GM23338 (cell line): ENCODE data around the gene PDCD2L. TPM values are rescaled to one million over a fixed set of nuclear protein-coding genes. Genes with fewer than 3 reads are reported as not detected.

Source experiments
- ATAC-seq: fragments of 200-7000 bp; cut with Tn5 transposase; 3 replicates; pipeline ENCODE4 v1.9.1; 2020
- DNase-seq: peaks from one replicate; pipeline ENCODE4 v3.0.0-alpha.2; 2015; ENCODE audit warnings: low spot score
- H2AFZ ChIP-seq: fragments of 200-600 bp; sonication (generic); 2 replicates; pipeline ENCODE4 v1.8.0; 2016; ENCODE audit warnings: antibody characterized with exemption, mild to moderate bottlenecking, moderate library complexity
- H3F3A ChIP-seq: fragments of 200-600 bp; sonication (generic); replicated peaks from 2 replicates; pipeline ENCODE4 v1.8.0; 2017; ENCODE audit warnings: antibody characterized with exemption, mixed run types, low read depth
- H3K27ac ChIP-seq: fragments of 200-600 bp; sonication (generic); 2 replicates; pipeline ENCODE4 v1.6.1; 2016; ENCODE audit warnings: low read depth
- H3K27me3 ChIP-seq: fragments of 200-600 bp; sonication (generic); 2 replicates; pipeline ENCODE4 v1.8.0; 2016; ENCODE audit warnings: mild to moderate bottlenecking, mixed run types, moderate library complexity; ENCODE audit not compliant: insufficient read depth
- H3K36me3 ChIP-seq: fragments of 200-600 bp; sonication (generic); 2 replicates; pipeline ENCODE4 v1.8.0; 2016; ENCODE audit warnings: mild to moderate bottlenecking; ENCODE audit not compliant: insufficient read depth
- H3K4me1 ChIP-seq: fragments of 200-600 bp; sonication (generic); 2 replicates; pipeline ENCODE4 v1.8.0; 2016; ENCODE audit warnings: mild to moderate bottlenecking, moderate library complexity; ENCODE audit not compliant: insufficient read depth
- H3K4me2 ChIP-seq: fragments of 200-600 bp; sonication (generic); 2 replicates; pipeline ENCODE4 v1.7.1; 2017; ENCODE audit warnings: mixed run types
- H3K4me3 ChIP-seq: fragments of 200-600 bp; sonication (generic); 2 replicates; pipeline ENCODE4 v1.6.1; 2016; ENCODE audit warnings: mixed run types
- H3K79me2 ChIP-seq: fragments of 200-600 bp; sonication (generic); replicated peaks from 2 replicates; pipeline ENCODE4 v1.8.0; 2017; ENCODE audit warnings: mild to moderate bottlenecking; ENCODE audit not compliant: insufficient read depth
- H3K9me2 ChIP-seq: fragments of 200-600 bp; sonication (generic); 2 replicates; pipeline ENCODE4 v1.8.0; 2017; ENCODE audit not compliant: insufficient read depth
- H4K20me1 ChIP-seq: fragments of 200-600 bp; sonication (generic); replicated peaks from 2 replicates; pipeline ENCODE4 v1.8.0; 2017; ENCODE audit warnings: mild to moderate bottlenecking; ENCODE audit not compliant: insufficient read depth
- H3K27ac Mint-ChIP-seq: 2 replicates; pipeline ENCODE4 v1.8.0; 2020; ENCODE audit warnings: inconsistent platforms, mild to moderate bottlenecking, moderate library complexity, mixed read lengths
- H3K27me3 Mint-ChIP-seq: 3 replicates; pipeline ENCODE4 v1.8.0; 2022; ENCODE audit warnings: low read depth, mild to moderate bottlenecking, moderate library complexity, mixed read lengths, inconsistent platforms; ENCODE audit not compliant: insufficient read depth, poor library complexity
- H3K36me3 Mint-ChIP-seq: 3 replicates; pipeline ENCODE4 v1.8.0; 2021; ENCODE audit warnings: low read depth, mild to moderate bottlenecking, inconsistent platforms, moderate library complexity, mixed read lengths
- H3K4me1 Mint-ChIP-seq: 3 replicates; pipeline ENCODE4 v1.8.0; 2020; ENCODE audit warnings: mild to moderate bottlenecking, inconsistent platforms, mixed read lengths
- H3K4me3 Mint-ChIP-seq: 3 replicates; pipeline ENCODE4 v1.8.0; 2021; ENCODE audit warnings: moderate library complexity, mild to moderate bottlenecking, inconsistent platforms, mixed read lengths
- H3K9me3 Mint-ChIP-seq: 3 replicates; pipeline ENCODE4 v1.8.0; 2020; ENCODE audit warnings: moderate library complexity, mild to moderate bottlenecking, inconsistent platforms, mixed read lengths
- CREB1 ChIP-seq: fragments of 250-450 bp; sonication (Bioruptor Pico); IDR thresholded peaks from 2 replicates; pipeline ENCODE4 v1.5.0; 2020; ENCODE audit warnings: low read depth, mild to moderate bottlenecking, moderate library complexity
- CTCF ChIP-seq, 2 experiments: fragments of 200-600 bp in 1 of 2; sonication (generic) in 1 of 2; conservative IDR thresholded peaks; 2 replicates each; pipeline versions ENCODE4 v1.5.1 to v1.6.1; 2016 to 2017; ENCODE audit warnings: antibody characterized with exemption in 2 of 2, low read depth in 2 of 2, mild to moderate bottlenecking in 2 of 2, moderate library complexity in 1 of 2
- ETS1 ChIP-seq: IDR thresholded peaks from 2 replicates; pipeline ENCODE4 v1.6.1; 2016; ENCODE audit warnings: antibody characterized with exemption
- EZH2 ChIP-seq: fragments of 200-600 bp; sonication (generic); IDR thresholded peaks from one replicate; pipeline ENCODE4 v1.8.0; 2017; ENCODE audit warnings: antibody characterized with exemption, mild to moderate bottlenecking, low read depth; ENCODE audit not compliant: unreplicated experiment
- EZH2phosphoT487 ChIP-seq: fragments of 200-600 bp; sonication (generic); IDR thresholded peaks from one replicate; pipeline ENCODE4 v1.8.1; 2018; ENCODE audit warnings: antibody characterized with exemption; ENCODE audit not compliant: unreplicated experiment
- NANOG ChIP-seq: IDR thresholded peaks from 2 replicates; pipeline ENCODE4 v1.6.1; 2016; ENCODE audit warnings: antibody characterized with exemption, borderline replicate concordance
- POLR2AphosphoS5 ChIP-seq: IDR thresholded peaks from 2 replicates; pipeline ENCODE4 v1.6.1; 2016; ENCODE audit warnings: antibody characterized with exemption, low read depth
- REST ChIP-seq: IDR thresholded peaks from one replicate; pipeline ENCODE4 v1.6.1; 2018; ENCODE audit warnings: antibody characterized with exemption; ENCODE audit not compliant: unreplicated experiment
- STAT1 ChIP-seq: IDR thresholded peaks from one replicate; pipeline ENCODE4 v1.6.1; 2016; ENCODE audit warnings: antibody characterized with exemption; ENCODE audit not compliant: unreplicated experiment
- ZNF114 ChIP-seq: fragments of 250-450 bp; sonication (Bioruptor Pico); IDR thresholded peaks from 2 replicates; pipeline ENCODE4 v1.5.0; 2020; ENCODE audit warnings: mild to moderate bottlenecking, moderate library complexity
- ZNF331 ChIP-seq: fragments of 250-450 bp; sonication (Bioruptor Pico); IDR thresholded peaks from 2 replicates; pipeline ENCODE4 v1.5.0; 2020; ENCODE audit warnings: low read depth, mild to moderate bottlenecking, moderate library complexity
- ZNF462 ChIP-seq: fragments of 250-450 bp; sonication (Bioruptor Pico); IDR thresholded peaks from 2 replicates; pipeline ENCODE4 v1.5.0; 2020; ENCODE audit warnings: mild to moderate bottlenecking, moderate library complexity
- polyA plus RNA-seq: library from polyadenylated mRNA; unstranded; fragments of >200 nt; fragmentation: Nextera tagmentation; extraction: Ambion mirVana; gene quantifications from 2 replicates; pipeline ENCODE4 v1.2.1, GENCODE V29; 2016
- total RNA-seq: library from RNA; depleted of rRNA; stranded (reverse); fragments of >200 nt; shearing (Covaris generic); gene quantifications from 2 replicates; pipeline ENCODE4 v1.2.3, GENCODE V29; 2014

The PDCD2L gene
- total and polyA plus RNA-seq, 2 experiments from 2014 or later: 61.3 to 67.2 TPM

- H4K20me1 ChIP-seq: peaks cover 37% of the 10 kb centered on the region
- peaks cover 72% of the 10 kb centered on the region for H3K79me2 ChIP-seq
Measured at GRCh38 chr19:34454091-34454490, 49.9 kb downstream of the PDCD2L start.

More at GRCh38 chr19:34454091-34454490, 49.9 kb downstream of the PDCD2L start:
- DNase-seq (no peak), ATAC-seq (no peak)
- Histone ChIP-seq H3F3A (peaks cover 8% of the 10 kb centered on the region), H2AFZ (no peak overlapping the region), H3K4me1 (no peaks in the 10 kb centered on the region), H3K36me3 (peaks cover 69% of the 10 kb centered on the region), H3K4me3 (no peak overlapping the region), H3K27ac (no peak overlapping the region), H3K27me3 (no peaks in the 10 kb centered on the region), H3K9me2 (no peaks in the 10 kb centered on the region), H3K4me2 (no peak overlapping the region)
- H3K4me3 Mint-ChIP-seq: no peak overlapping the region
- TF ChIP-seq NANOG (no peak), REST (no peak), ZNF331 (CRISPR knock-in tag) (no peak), EZH2phosphoT487 (no peak), CREB1 (no peak), ZNF114 (no peak), CTCF (conservative IDR thresholded peaks at IDR 0.05; ENCODE audit: low read depth in 2 of 2) (no peak), EZH2 (no peak), ETS1 (no peak), STAT1 (no peak), ZNF462 (CRISPR knock-in tag) (no peak), POLR2AphosphoS5 (no peak)
- no peaks in the 10 kb centered on the region for H3K9me3 Mint-ChIP-seq
- H3K4me1 Mint-ChIP-seq: peaks cover 8% of the 10 kb centered on the region; the same call in 2 of the 3 replicates
- no peak overlapping the region for H3K27ac Mint-ChIP-seq
- no peaks in the 10 kb centered on the region for H3K27me3 Mint-ChIP-seq
- peaks cover 84% of the 10 kb centered on the region for H3K36me3 Mint-ChIP-seq
